GM19397 (cell line): ENCODE data around the gene SLIT3.

Experiments used
- ATAC-seq: cut with Tn5 transposase; IDR thresholded peaks from one replicate; pipeline ENCODE4 v1.9.1; 2021; ENCODE audit warnings: mild to moderate bottlenecking, moderate library complexity; ENCODE audit not compliant: unreplicated experiment

Gene SLIT3

DNA sequence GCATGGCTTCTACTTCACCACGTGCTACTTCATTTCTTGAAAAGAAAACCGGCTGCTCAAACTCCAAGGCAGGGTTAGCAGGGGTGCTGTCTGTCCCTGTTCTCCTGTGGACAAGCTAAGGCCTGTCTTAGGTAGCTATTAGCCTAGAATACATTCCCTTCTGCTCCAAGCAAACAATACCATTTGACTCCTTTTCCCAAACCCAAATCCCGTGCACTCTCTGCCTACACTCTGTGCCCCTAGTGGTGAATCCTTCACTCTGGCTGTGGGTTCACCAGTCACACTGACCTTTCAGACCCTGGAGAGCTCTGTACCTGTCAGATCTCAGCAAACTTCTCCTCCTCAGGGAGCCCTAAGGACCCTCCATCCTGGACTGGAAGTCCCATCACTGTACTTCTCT is 211.6 kb downstream of the SLIT3 start:
- ATAC-seq: no peak

- ATAC-seq: no peak
These were observed 212.8 kb downstream of the SLIT3 start for GRCh38 chr5:169088028-169088725.

DNA sequence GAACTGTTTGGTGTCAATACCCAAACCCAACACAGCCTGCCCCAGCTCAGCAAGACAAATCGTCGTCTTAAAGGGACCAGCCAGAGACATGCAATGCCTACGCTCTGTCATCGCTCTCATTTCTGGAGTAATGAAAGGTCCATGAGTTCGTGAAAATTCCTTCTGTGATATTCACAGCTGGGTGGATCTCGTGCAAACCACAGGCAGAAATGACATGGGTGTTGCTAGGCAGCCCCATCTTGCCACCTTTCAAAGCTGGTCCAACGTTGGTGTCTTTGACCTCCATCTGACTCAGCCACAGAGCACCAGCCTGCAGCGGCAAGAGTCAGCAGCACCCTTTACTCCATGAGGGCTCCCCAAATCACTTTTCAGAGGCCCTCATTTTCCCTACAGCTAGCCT is 215.3 kb downstream of the SLIT3 start:
- no peak for ATAC-seq

GRCh38 chr5:169085212-169085611 is 215.7 kb downstream of the SLIT3 start:
- no peak for ATAC-seq

- ATAC-seq: no peak
These were observed 216.2 kb downstream of the SLIT3 start for GRCh38 chr5:169084775-169085174.

GRCh38 chr5:169083394-169084018 is 217.4 kb downstream of the SLIT3 start:
- no peak for ATAC-seq

DNA sequence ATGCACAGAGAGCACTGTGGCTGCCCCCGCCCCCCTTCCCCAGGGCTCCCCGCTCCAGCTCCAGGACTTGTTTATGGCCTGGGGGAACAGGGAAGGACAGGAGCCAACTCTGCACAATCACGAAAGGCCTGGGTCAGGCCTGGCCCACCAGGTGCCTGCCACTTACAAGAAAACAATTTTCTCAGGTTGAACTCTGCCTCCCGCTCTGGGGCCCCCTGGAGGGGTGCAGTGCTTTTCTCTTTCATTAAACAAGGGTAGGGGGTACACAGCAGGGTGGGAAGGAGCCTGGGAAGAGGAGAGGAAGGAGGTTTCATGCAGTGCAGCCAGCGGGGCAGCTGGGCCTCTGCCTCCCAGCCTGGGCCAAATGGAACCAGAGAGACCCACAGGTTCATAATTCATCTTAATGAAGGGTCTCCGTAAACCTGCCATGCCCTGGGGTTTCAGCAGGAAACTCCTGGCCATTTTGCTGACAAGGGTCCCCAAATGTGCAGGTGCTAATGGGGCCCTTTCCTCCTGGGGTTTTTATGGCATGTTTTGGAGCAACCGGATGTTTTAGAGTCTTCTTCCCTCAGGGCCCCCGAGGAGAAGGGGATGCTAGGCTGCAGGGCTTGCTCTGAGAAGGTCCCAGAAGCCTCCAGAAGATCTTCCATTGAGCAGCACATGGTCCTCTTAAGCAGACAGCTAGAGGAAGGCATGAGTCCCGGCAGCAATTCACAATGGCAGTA is 219.8 kb downstream of the SLIT3 start:
- no peak for ATAC-seq

DNA sequence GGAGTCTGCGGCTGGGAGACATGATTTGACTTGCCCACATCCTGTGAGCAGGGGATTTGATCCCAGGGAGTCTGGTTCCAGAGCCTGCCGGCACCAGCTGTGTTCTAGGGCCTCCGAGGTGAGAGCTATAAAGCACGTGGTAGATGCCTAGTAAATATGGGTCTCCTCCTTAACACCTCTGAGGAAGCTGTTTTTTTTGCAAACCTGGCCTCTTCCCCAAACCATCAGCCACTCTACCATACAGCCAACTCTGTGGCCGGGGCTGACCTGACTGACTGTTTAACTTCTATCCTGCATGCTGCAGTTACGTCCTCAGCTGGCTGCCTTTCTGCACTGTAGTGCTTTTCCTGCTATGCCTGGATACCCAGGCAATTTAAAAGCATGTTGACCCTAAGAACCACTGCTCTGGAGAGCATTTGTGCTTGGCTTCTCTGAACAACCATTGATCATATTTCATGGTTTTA is 220.5 kb downstream of the SLIT3 start:
- no peak for ATAC-seq

- no peak for ATAC-seq
These were observed 221.2 kb downstream of the SLIT3 start for GRCh38 chr5:169079697-169080096.

DNA sequence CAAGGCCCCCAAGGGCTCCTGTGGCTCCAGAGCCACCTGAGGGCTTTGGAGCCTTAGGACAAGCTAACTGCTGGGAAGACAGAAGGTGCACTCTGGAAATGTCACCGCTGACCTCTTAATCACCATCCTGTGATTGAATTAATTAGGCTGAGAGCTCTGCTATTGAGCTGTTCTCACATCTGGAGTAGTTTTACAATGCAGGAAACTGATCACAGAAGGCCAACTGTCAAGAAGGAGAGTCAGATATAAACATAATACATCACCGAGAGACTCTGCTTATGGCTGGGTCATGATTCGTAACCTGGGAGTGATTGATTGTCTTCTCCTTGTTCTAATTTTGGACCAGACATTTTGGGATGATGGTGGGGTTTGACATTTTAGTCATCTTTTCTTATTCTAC is 226.1 kb downstream of the SLIT3 start:
- no peak for ATAC-seq

DNA sequence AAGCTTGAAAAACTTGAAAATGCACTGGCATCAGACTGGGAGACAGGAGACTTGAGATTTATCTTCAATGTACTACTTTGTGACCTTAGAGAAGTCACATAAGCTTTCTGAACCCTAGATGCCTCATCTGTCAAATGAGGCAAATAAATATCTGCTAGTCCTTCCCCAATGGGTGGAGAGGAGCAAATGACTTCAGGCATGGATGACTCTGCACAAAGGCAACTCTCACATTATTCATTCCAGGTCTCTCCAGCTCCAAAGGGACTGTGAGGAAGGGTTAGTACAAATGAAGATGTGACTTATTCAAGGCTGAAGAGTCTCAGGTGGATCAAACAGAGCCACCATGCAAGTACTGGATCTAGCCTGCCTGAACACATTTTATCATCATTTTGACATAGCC is 228.7 kb downstream of the SLIT3 start:
- no peak for ATAC-seq

- no peak for ATAC-seq
These were observed 230.5 kb downstream of the SLIT3 start for GRCh38 chr5:169070413-169070812.

DNA sequence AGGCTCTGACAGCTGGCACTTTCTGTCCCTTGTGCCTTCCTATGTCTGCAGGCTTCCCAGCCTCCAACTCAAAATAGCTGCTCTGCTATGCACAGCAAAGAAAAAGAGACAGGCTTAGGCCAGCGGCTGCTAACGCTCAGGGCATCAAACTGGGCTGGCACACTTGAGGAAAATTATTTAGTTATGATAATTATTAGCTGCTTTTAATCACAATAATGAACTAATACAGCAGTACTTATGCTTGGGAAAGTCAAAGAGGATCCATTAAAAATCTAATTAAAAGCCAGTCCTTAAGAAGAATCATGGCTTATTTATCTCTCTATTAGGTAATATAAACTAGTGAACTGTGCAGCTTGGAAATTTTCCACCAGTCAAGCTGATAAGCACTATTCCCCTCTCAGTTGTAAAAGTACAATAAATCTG is 233.2 kb downstream of the SLIT3 start:
- no peak for ATAC-seq

DNA sequence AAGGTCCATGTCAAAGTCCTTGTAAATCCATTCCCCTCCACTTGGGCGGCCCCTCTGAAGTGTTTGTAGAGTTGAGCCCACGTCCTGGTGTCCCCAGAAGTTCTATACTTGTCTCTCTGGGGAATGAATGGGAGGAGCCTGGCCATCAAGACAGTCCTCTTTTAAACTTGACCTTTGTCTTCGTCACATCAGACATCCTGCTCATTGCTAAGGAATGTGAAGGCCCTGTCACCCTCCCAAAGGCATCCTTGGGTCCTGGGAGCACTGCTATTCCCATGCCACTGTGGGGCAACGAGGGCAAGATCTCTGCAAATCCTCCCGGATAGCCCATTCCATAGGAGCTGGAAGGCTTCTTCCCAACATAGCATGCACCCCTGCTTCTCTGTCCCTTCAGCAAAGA is 235.5 kb downstream of the SLIT3 start:
- ATAC-seq: no peak

- ATAC-seq: no peak
These were observed 236.8 kb downstream of the SLIT3 start for GRCh38 chr5:169064093-169064492.

- no peak for ATAC-seq
These were observed 237.5 kb downstream of the SLIT3 start for GRCh38 chr5:169063316-169063953.

- no peak for ATAC-seq
These were observed 238.2 kb downstream of the SLIT3 start for GRCh38 chr5:169062690-169063089.

DNA sequence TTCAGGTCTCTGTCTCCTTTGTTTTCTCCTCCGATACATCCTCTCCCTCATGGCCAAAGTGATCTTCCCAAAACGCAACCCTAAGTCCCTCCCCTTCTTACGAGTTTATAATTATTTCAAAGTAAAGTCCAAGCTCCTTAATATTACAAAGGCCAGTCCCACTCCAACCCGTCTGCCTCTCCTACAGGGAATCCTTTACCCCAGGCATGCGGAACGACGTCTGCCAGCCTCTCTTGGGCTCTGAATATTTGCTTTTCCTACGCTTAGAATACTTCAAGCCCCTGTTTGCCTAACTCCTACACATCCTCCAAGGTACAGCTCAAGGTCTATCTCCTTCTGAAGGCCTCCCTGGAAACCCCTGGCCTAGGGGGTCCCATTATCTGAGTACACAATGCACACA is 246.4 kb downstream of the SLIT3 start:
- ATAC-seq: no peak

GRCh38 chr5:169052207-169052606 is 248.7 kb downstream of the SLIT3 start:
- ATAC-seq: no peak

- ATAC-seq: no peak
These were observed 249.6 kb downstream of the SLIT3 start for GRCh38 chr5:169051351-169051750.

DNA sequence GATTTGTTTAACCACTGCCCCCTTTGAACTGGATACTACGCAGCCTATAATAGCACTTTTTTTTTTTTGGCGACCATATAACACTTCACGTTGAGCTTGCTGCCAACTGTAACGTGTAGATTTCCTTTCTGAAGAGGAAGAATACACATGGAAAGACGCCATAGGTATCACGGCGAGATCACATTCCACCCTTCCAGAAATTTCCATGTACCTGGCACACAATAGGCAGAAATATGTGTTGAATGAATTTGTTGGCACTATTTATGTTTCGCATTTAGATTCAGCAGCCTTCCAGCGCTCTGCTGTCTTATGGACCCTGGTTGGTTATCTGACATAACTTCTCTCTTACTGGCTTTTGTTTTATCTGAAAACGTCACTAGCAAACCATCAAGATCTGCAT is 250.3 kb downstream of the SLIT3 start:
- ATAC-seq: no peak
